IPS-18c (cell line): Measurements from ENCODE around the gene PNPLA3.
"Not testable (repeated sequence)": the region's sequence is repeated elsewhere in the genome, so short reads cannot be mapped to it uniquely, and the experiment has no call there.

Experiments used
- H3K4me3 ChIP-seq: 2 replicates; pipeline ENCODE4 v1.7.0; 2013; ENCODE audit warnings: low read depth, mild to moderate bottlenecking, low read length, moderate library complexity; ENCODE audit not compliant: insufficient read depth
- H3K9me3 ChIP-seq: one replicate; pipeline ENCODE4 v1.6.1; 2013; ENCODE audit warnings: mild to moderate bottlenecking, low read length, moderate library complexity; ENCODE audit not compliant: control insufficient read depth, insufficient read depth

Gene PNPLA3

GRCh38 chr22:43886231-43886630 is 37.4 kb upstream of the PNPLA3 start:
- H3K4me3 ChIP-seq: no peak overlapping the region
- H3K9me3 ChIP-seq: no peaks in the 10 kb centered on the region

GRCh38 chr22:43887391-43887790 is 36.2 kb upstream of the PNPLA3 start:
- no peak overlapping the region for H3K4me3 ChIP-seq
- H3K9me3 ChIP-seq: no peaks in the 10 kb centered on the region

- Histone ChIP-seq H3K9me3 (no peaks in the 10 kb centered on the region), H3K4me3 (no peak overlapping the region)
Observed at GRCh38 chr22:43888740-43889139, 34.9 kb upstream of the PNPLA3 start.

GRCh38 chr22:43889201-43889859 is 34.3 kb upstream of the PNPLA3 start:
- Histone ChIP-seq H3K4me3 (no peak overlapping the region), H3K9me3 (no peaks in the 10 kb centered on the region)

- Histone ChIP-seq H3K9me3 (no peaks in the 10 kb centered on the region), H3K4me3 (no peak overlapping the region)
Observed at GRCh38 chr22:43889860-43890253, 33.7 kb upstream of the PNPLA3 start.

- peak overlapping the region; percentile 74 for H3K4me3 ChIP-seq
- no peaks in the 10 kb centered on the region for H3K9me3 ChIP-seq
Observed at GRCh38 chr22:43890901-43891331, 32.7 kb upstream of the PNPLA3 start.

GRCh38 chr22:43891360-43892182 is 32.0 kb upstream of the PNPLA3 start, which contains the start of gene PNPLA5:
PNPLA5 (minus strand) TSS chr22:43892013; CDS start chr22:43891880, 133 bp downstream.
- H3K4me3 ChIP-seq: peak within 1 kb of the TSS; percentile 74

GRCh38 chr22:43892183-43892894 is 31.3 kb upstream of the PNPLA3 start:
- Histone ChIP-seq H3K9me3 (no peaks in the 10 kb centered on the region), H3K4me3 (peak overlapping the region; percentile 74)

More at GRCh38 chr22:43891360-43892182, 32.0 kb upstream of the PNPLA3 start, which contains the start of gene PNPLA5:
- no peaks in the 10 kb centered on the region for H3K9me3 ChIP-seq

GRCh38 chr22:43893266-43893665 is 30.3 kb upstream of the PNPLA3 start:
- Histone ChIP-seq H3K4me3 (no peak overlapping the region), H3K9me3 (no peaks in the 10 kb centered on the region)

- Histone ChIP-seq H3K4me3 (no peak overlapping the region), H3K9me3 (no peaks in the 10 kb centered on the region)
Observed at GRCh38 chr22:43894122-43894521, 29.5 kb upstream of the PNPLA3 start.

- H3K4me3 ChIP-seq: no peak overlapping the region
- H3K9me3 ChIP-seq: no peaks in the 10 kb centered on the region
Observed at GRCh38 chr22:43895986-43896645, 27.5 kb upstream of the PNPLA3 start.

GRCh38 chr22:43897751-43898261 is 25.8 kb upstream of the PNPLA3 start:
- Histone ChIP-seq H3K9me3 (no peaks in the 10 kb centered on the region), H3K4me3 (no peak overlapping the region)

- Histone ChIP-seq H3K4me3 (no peak overlapping the region), H3K9me3 (peaks cover 2% of the 10 kb centered on the region)
Observed at GRCh38 chr22:43900206-43900605, 23.4 kb upstream of the PNPLA3 start.

- no peak overlapping the region for H3K4me3 ChIP-seq
Observed at GRCh38 chr22:43901976-43902643, 21.5 kb upstream of the PNPLA3 start.

GRCh38 chr22:43903033-43903432 is 20.6 kb upstream of the PNPLA3 start:
- not testable (repeated sequence) for H3K9me3 ChIP-seq, H3K4me3 ChIP-seq

More at GRCh38 chr22:43901976-43902643, 21.5 kb upstream of the PNPLA3 start:
- H3K9me3 ChIP-seq: peaks cover 2% of the 10 kb centered on the region

GRCh38 chr22:43904412-43904811 is 19.2 kb upstream of the PNPLA3 start:
- H3K9me3 ChIP-seq, H3K4me3 ChIP-seq: not testable (repeated sequence)
